GM23338 (cell line): ENCODE data around the gene TSEN2. TPM values are rescaled to one million over a fixed set of nuclear protein-coding genes. Genes with fewer than 3 reads are reported as not detected.

ENCODE experiments used
- ATAC-seq: fragments of 200-7000 bp; cut with Tn5 transposase; 3 replicates; pipeline ENCODE4 v1.9.1; 2020
- DNase-seq: peaks from one replicate; pipeline ENCODE4 v3.0.0-alpha.2; 2015; ENCODE audit warnings: low spot score
- H2AFZ ChIP-seq: fragments of 200-600 bp; sonication (generic); 2 replicates; pipeline ENCODE4 v1.8.0; 2016; ENCODE audit warnings: antibody characterized with exemption, mild to moderate bottlenecking, moderate library complexity
- H3F3A ChIP-seq: fragments of 200-600 bp; sonication (generic); replicated peaks from 2 replicates; pipeline ENCODE4 v1.8.0; 2017; ENCODE audit warnings: antibody characterized with exemption, mixed run types, low read depth
- H3K27ac ChIP-seq: fragments of 200-600 bp; sonication (generic); 2 replicates; pipeline ENCODE4 v1.6.1; 2016; ENCODE audit warnings: low read depth
- H3K27me3 ChIP-seq: fragments of 200-600 bp; sonication (generic); 2 replicates; pipeline ENCODE4 v1.8.0; 2016; ENCODE audit warnings: mild to moderate bottlenecking, mixed run types, moderate library complexity; ENCODE audit not compliant: insufficient read depth
- H3K36me3 ChIP-seq: fragments of 200-600 bp; sonication (generic); 2 replicates; pipeline ENCODE4 v1.8.0; 2016; ENCODE audit warnings: mild to moderate bottlenecking; ENCODE audit not compliant: insufficient read depth
- H3K4me1 ChIP-seq: fragments of 200-600 bp; sonication (generic); 2 replicates; pipeline ENCODE4 v1.8.0; 2016; ENCODE audit warnings: mild to moderate bottlenecking, moderate library complexity; ENCODE audit not compliant: insufficient read depth
- H3K4me2 ChIP-seq: fragments of 200-600 bp; sonication (generic); 2 replicates; pipeline ENCODE4 v1.7.1; 2017; ENCODE audit warnings: mixed run types
- H3K4me3 ChIP-seq: fragments of 200-600 bp; sonication (generic); 2 replicates; pipeline ENCODE4 v1.6.1; 2016; ENCODE audit warnings: mixed run types
- H3K79me2 ChIP-seq: fragments of 200-600 bp; sonication (generic); replicated peaks from 2 replicates; pipeline ENCODE4 v1.8.0; 2017; ENCODE audit warnings: mild to moderate bottlenecking; ENCODE audit not compliant: insufficient read depth
- H3K9me2 ChIP-seq: fragments of 200-600 bp; sonication (generic); 2 replicates; pipeline ENCODE4 v1.8.0; 2017; ENCODE audit not compliant: insufficient read depth
- H4K20me1 ChIP-seq: fragments of 200-600 bp; sonication (generic); replicated peaks from 2 replicates; pipeline ENCODE4 v1.8.0; 2017; ENCODE audit warnings: mild to moderate bottlenecking; ENCODE audit not compliant: insufficient read depth
- H3K27ac Mint-ChIP-seq: 2 replicates; pipeline ENCODE4 v1.8.0; 2020; ENCODE audit warnings: inconsistent platforms, mild to moderate bottlenecking, moderate library complexity, mixed read lengths
- H3K27me3 Mint-ChIP-seq: 3 replicates; pipeline ENCODE4 v1.8.0; 2022; ENCODE audit warnings: low read depth, mild to moderate bottlenecking, moderate library complexity, mixed read lengths, inconsistent platforms; ENCODE audit not compliant: insufficient read depth, poor library complexity
- H3K36me3 Mint-ChIP-seq: 3 replicates; pipeline ENCODE4 v1.8.0; 2021; ENCODE audit warnings: low read depth, mild to moderate bottlenecking, inconsistent platforms, moderate library complexity, mixed read lengths
- H3K4me1 Mint-ChIP-seq: 3 replicates; pipeline ENCODE4 v1.8.0; 2020; ENCODE audit warnings: mild to moderate bottlenecking, inconsistent platforms, mixed read lengths
- H3K4me3 Mint-ChIP-seq: 3 replicates; pipeline ENCODE4 v1.8.0; 2021; ENCODE audit warnings: moderate library complexity, mild to moderate bottlenecking, inconsistent platforms, mixed read lengths
- H3K9me3 Mint-ChIP-seq: 3 replicates; pipeline ENCODE4 v1.8.0; 2020; ENCODE audit warnings: moderate library complexity, mild to moderate bottlenecking, inconsistent platforms, mixed read lengths
- CREB1 ChIP-seq: fragments of 250-450 bp; sonication (Bioruptor Pico); IDR thresholded peaks from 2 replicates; pipeline ENCODE4 v1.5.0; 2020; ENCODE audit warnings: low read depth, mild to moderate bottlenecking, moderate library complexity
- EZH2 ChIP-seq: fragments of 200-600 bp; sonication (generic); IDR thresholded peaks from one replicate; pipeline ENCODE4 v1.8.0; 2017; ENCODE audit warnings: antibody characterized with exemption, mild to moderate bottlenecking, low read depth; ENCODE audit not compliant: unreplicated experiment
- EZH2phosphoT487 ChIP-seq: fragments of 200-600 bp; sonication (generic); IDR thresholded peaks from one replicate; pipeline ENCODE4 v1.8.1; 2018; ENCODE audit warnings: antibody characterized with exemption; ENCODE audit not compliant: unreplicated experiment
- JUNB ChIP-seq: IDR thresholded peaks from one replicate; pipeline ENCODE4 v1.6.1; 2016; ENCODE audit warnings: antibody characterized with exemption; ENCODE audit not compliant: unreplicated experiment
- NANOG ChIP-seq: IDR thresholded peaks from 2 replicates; pipeline ENCODE4 v1.6.1; 2016; ENCODE audit warnings: antibody characterized with exemption, borderline replicate concordance
- POLR2AphosphoS5 ChIP-seq: IDR thresholded peaks from 2 replicates; pipeline ENCODE4 v1.6.1; 2016; ENCODE audit warnings: antibody characterized with exemption, low read depth
- STAT1 ChIP-seq: IDR thresholded peaks from one replicate; pipeline ENCODE4 v1.6.1; 2016; ENCODE audit warnings: antibody characterized with exemption; ENCODE audit not compliant: unreplicated experiment
- ZNF114 ChIP-seq: fragments of 250-450 bp; sonication (Bioruptor Pico); IDR thresholded peaks from 2 replicates; pipeline ENCODE4 v1.5.0; 2020; ENCODE audit warnings: mild to moderate bottlenecking, moderate library complexity
- ZNF331 ChIP-seq: fragments of 250-450 bp; sonication (Bioruptor Pico); IDR thresholded peaks from 2 replicates; pipeline ENCODE4 v1.5.0; 2020; ENCODE audit warnings: low read depth, mild to moderate bottlenecking, moderate library complexity
- polyA plus RNA-seq: library from polyadenylated mRNA; unstranded; fragments of >200 nt; fragmentation: Nextera tagmentation; extraction: Ambion mirVana; gene quantifications from 2 replicates; pipeline ENCODE4 v1.2.1, GENCODE V29; 2016
- total RNA-seq: library from RNA; depleted of rRNA; stranded (reverse); fragments of >200 nt; shearing (Covaris generic); gene quantifications from 2 replicates; pipeline ENCODE4 v1.2.3, GENCODE V29; 2014
- TF ChIP-seq, protein P1 (sequence below), 2 experiments: fragments of 200-600 bp in 1 of 2; sonication (generic) in 1 of 2; conservative IDR thresholded peaks; 2 replicates each; pipeline versions ENCODE4 v1.5.1 to v1.6.1; 2016 to 2017; ENCODE audit warnings: antibody characterized with exemption in 2 of 2, low read depth in 2 of 2, mild to moderate bottlenecking in 2 of 2, moderate library complexity in 1 of 2
- TF ChIP-seq, protein P2 (sequence below): IDR thresholded peaks from one replicate; pipeline ENCODE4 v1.6.1; 2018; ENCODE audit warnings: antibody characterized with exemption; ENCODE audit not compliant: unreplicated experiment
- TF ChIP-seq, protein P3 (sequence below): IDR thresholded peaks from 2 replicates; pipeline ENCODE4 v1.6.1; 2016; ENCODE audit warnings: antibody characterized with exemption
- TF ChIP-seq, protein P4 (sequence below): fragments of 250-450 bp; sonication (Bioruptor Pico); IDR thresholded peaks from 2 replicates; pipeline ENCODE4 v1.5.0; 2020; ENCODE audit warnings: mild to moderate bottlenecking, moderate library complexity

TSEN2 gene
- total and polyA plus RNA-seq, 2 experiments from 2014 or later = 27.7 to 30.0 TPM

GRCh38 chr3:12556314-12556689 lies 72.0 kb downstream of the TSEN2 start:
- peak; percentile 8 for ATAC-seq
- peak overlapping the region; percentile 64 for H3K4me3 ChIP-seq
- peaks cover 4% of the 10 kb centered on the region; the same call in 1 of the 2 replicates for H3F3A ChIP-seq

More at GRCh38 chr3:12556314-12556689, 72.0 kb downstream of the TSEN2 start:
- Mint-ChIP-seq H3K27me3 (no peaks in the 10 kb centered on the region), H3K36me3 (peaks cover 3% of the 10 kb centered on the region; the same call in 1 of the 3 replicates), H3K4me3 (peak overlapping the region; percentile 82), H3K9me3 (no peaks in the 10 kb centered on the region), H3K27ac (peak overlapping the region; percentile 49), H3K4me1 (peaks cover 27% of the 10 kb centered on the region)
- no peak for TF ChIP-seq POLR2AphosphoS5
- TF ChIP-seq, protein P1, sequence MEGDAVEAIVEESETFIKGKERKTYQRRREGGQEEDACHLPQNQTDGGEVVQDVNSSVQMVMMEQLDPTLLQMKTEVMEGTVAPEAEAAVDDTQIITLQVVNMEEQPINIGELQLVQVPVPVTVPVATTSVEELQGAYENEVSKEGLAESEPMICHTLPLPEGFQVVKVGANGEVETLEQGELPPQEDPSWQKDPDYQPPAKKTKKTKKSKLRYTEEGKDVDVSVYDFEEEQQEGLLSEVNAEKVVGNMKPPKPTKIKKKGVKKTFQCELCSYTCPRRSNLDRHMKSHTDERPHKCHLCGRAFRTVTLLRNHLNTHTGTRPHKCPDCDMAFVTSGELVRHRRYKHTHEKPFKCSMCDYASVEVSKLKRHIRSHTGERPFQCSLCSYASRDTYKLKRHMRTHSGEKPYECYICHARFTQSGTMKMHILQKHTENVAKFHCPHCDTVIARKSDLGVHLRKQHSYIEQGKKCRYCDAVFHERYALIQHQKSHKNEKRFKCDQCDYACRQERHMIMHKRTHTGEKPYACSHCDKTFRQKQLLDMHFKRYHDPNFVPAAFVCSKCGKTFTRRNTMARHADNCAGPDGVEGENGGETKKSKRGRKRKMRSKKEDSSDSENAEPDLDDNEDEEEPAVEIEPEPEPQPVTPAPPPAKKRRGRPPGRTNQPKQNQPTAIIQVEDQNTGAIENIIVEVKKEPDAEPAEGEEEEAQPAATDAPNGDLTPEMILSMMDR (conservative IDR thresholded peaks at IDR 0.05; ENCODE audit: low read depth in 2 of 2) = no peak
- no peak for TF ChIP-seq JUNB
- TF ChIP-seq, protein P2, sequence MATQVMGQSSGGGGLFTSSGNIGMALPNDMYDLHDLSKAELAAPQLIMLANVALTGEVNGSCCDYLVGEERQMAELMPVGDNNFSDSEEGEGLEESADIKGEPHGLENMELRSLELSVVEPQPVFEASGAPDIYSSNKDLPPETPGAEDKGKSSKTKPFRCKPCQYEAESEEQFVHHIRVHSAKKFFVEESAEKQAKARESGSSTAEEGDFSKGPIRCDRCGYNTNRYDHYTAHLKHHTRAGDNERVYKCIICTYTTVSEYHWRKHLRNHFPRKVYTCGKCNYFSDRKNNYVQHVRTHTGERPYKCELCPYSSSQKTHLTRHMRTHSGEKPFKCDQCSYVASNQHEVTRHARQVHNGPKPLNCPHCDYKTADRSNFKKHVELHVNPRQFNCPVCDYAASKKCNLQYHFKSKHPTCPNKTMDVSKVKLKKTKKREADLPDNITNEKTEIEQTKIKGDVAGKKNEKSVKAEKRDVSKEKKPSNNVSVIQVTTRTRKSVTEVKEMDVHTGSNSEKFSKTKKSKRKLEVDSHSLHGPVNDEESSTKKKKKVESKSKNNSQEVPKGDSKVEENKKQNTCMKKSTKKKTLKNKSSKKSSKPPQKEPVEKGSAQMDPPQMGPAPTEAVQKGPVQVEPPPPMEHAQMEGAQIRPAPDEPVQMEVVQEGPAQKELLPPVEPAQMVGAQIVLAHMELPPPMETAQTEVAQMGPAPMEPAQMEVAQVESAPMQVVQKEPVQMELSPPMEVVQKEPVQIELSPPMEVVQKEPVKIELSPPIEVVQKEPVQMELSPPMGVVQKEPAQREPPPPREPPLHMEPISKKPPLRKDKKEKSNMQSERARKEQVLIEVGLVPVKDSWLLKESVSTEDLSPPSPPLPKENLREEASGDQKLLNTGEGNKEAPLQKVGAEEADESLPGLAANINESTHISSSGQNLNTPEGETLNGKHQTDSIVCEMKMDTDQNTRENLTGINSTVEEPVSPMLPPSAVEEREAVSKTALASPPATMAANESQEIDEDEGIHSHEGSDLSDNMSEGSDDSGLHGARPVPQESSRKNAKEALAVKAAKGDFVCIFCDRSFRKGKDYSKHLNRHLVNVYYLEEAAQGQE = no peak
- TF ChIP-seq, protein P3, sequence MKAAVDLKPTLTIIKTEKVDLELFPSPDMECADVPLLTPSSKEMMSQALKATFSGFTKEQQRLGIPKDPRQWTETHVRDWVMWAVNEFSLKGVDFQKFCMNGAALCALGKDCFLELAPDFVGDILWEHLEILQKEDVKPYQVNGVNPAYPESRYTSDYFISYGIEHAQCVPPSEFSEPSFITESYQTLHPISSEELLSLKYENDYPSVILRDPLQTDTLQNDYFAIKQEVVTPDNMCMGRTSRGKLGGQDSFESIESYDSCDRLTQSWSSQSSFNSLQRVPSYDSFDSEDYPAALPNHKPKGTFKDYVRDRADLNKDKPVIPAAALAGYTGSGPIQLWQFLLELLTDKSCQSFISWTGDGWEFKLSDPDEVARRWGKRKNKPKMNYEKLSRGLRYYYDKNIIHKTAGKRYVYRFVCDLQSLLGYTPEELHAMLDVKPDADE = no peak
- no peak for TF ChIP-seq NANOG
- TF ChIP-seq, protein P4, sequence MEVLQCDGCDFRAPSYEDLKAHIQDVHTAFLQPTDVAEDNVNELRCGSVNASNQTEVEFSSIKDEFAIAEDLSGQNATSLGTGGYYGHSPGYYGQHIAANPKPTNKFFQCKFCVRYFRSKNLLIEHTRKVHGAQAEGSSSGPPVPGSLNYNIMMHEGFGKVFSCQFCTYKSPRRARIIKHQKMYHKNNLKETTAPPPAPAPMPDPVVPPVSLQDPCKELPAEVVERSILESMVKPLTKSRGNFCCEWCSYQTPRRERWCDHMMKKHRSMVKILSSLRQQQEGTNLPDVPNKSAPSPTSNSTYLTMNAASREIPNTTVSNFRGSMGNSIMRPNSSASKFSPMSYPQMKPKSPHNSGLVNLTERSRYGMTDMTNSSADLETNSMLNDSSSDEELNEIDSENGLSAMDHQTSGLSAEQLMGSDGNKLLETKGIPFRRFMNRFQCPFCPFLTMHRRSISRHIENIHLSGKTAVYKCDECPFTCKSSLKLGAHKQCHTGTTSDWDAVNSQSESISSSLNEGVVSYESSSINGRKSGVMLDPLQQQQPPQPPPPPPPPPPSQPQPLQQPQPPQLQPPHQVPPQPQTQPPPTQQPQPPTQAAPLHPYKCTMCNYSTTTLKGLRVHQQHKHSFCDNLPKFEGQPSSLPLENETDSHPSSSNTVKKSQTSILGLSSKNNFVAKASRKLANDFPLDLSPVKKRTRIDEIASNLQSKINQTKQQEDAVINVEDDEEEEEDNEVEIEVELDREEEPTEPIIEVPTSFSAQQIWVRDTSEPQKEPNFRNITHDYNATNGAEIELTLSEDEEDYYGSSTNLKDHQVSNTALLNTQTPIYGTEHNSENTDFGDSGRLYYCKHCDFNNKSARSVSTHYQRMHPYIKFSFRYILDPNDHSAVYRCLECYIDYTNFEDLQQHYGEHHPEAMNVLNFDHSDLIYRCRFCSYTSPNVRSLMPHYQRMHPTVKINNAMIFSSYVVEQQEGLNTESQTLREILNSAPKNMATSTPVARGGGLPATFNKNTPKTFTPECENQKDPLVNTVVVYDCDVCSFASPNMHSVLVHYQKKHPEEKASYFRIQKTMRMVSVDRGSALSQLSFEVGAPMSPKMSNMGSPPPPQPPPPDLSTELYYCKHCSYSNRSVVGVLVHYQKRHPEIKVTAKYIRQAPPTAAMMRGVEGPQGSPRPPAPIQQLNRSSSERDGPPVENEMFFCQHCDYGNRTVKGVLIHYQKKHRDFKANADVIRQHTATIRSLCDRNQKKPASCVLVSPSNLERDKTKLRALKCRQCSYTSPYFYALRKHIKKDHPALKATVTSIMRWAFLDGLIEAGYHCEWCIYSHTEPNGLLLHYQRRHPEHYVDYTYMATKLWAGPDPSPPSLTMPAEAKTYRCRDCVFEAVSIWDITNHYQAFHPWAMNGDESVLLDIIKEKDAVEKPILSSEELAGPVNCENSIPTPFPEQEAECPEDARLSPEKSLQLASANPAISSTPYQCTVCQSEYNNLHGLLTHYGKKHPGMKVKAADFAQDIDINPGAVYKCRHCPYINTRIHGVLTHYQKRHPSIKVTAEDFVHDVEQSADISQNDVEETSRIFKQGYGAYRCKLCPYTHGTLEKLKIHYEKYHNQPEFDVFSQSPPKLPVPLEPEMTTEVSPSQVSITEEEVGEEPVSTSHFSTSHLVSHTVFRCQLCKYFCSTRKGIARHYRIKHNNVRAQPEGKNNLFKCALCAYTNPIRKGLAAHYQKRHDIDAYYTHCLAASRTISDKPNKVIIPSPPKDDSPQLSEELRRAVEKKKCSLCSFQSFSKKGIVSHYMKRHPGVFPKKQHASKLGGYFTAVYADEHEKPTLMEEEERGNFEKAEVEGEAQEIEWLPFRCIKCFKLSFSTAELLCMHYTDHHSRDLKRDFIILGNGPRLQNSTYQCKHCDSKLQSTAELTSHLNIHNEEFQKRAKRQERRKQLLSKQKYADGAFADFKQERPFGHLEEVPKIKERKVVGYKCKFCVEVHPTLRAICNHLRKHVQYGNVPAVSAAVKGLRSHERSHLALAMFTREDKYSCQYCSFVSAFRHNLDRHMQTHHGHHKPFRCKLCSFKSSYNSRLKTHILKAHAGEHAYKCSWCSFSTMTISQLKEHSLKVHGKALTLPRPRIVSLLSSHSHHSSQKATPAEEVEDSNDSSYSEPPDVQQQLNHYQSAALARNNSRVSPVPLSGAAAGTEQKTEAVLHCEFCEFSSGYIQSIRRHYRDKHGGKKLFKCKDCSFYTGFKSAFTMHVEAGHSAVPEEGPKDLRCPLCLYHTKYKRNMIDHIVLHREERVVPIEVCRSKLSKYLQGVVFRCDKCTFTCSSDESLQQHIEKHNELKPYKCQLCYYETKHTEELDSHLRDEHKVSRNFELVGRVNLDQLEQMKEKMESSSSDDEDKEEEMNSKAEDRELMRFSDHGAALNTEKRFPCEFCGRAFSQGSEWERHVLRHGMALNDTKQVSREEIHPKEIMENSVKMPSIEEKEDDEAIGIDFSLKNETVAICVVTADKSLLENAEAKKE (CRISPR knock-in tag) = no peak
- no peak for TF ChIP-seq STAT1
- TF ChIP-seq CREB1 (CRISPR knock-in tag) = no peak
- TF ChIP-seq ZNF331 = no peak
- no peak for TF ChIP-seq ZNF114 (CRISPR knock-in tag)
- TF ChIP-seq EZH2phosphoT487 = no peak
- TF ChIP-seq EZH2 = no peak
- Histone ChIP-seq H3K36me3 (no peaks in the 10 kb centered on the region), H3K27ac (peak overlapping the region; percentile 66; the same call in 1 of the 2 replicates), H4K20me1 (peaks cover 30% of the 10 kb centered on the region), H3K9me2 (no peaks in the 10 kb centered on the region), H3K4me2 (peak overlapping the region; percentile 97), H2AFZ (peak overlapping the region; percentile 99), H3K79me2 (peaks cover 42% of the 10 kb centered on the region), H3K27me3 (peaks cover 17% of the 10 kb centered on the region), H3K4me1 (peaks cover 30% of the 10 kb centered on the region)
- no peak for DNase-seq
